Epithelial cell of esophagus (primary cell): ENCODE data around the gene ASB4.

Experiments
- DNase-seq: peaks from one replicate; pipeline ENCODE4 v3.0.0; 2010; ENCODE audit warnings: low read depth
- H3K4me3 ChIP-seq: 2 replicates; pipeline ENCODE4 v1.5.1; 2011; ENCODE audit warnings: mild to moderate bottlenecking, low read length, control low read depth
- TF ChIP-seq, protein P1 (sequence below): IDR thresholded peaks from 2 replicates; pipeline ENCODE4 v1.5.1; 2011; ENCODE audit warnings: low read depth, mild to moderate bottlenecking, low read length, control low read depth, inconsistent platforms; ENCODE audit not compliant: insufficient read depth; ENCODE audit errors: missing control alignments

The ASB4 gene

GRCh38 chr7:95527033-95527775 lies 41.5 kb downstream of the ASB4 start:
- no peak overlapping the region for H3K4me3 ChIP-seq
- TF ChIP-seq, protein P1, sequence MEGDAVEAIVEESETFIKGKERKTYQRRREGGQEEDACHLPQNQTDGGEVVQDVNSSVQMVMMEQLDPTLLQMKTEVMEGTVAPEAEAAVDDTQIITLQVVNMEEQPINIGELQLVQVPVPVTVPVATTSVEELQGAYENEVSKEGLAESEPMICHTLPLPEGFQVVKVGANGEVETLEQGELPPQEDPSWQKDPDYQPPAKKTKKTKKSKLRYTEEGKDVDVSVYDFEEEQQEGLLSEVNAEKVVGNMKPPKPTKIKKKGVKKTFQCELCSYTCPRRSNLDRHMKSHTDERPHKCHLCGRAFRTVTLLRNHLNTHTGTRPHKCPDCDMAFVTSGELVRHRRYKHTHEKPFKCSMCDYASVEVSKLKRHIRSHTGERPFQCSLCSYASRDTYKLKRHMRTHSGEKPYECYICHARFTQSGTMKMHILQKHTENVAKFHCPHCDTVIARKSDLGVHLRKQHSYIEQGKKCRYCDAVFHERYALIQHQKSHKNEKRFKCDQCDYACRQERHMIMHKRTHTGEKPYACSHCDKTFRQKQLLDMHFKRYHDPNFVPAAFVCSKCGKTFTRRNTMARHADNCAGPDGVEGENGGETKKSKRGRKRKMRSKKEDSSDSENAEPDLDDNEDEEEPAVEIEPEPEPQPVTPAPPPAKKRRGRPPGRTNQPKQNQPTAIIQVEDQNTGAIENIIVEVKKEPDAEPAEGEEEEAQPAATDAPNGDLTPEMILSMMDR = peak; percentile 99
- DNase-seq = peak; percentile 60

DNA sequence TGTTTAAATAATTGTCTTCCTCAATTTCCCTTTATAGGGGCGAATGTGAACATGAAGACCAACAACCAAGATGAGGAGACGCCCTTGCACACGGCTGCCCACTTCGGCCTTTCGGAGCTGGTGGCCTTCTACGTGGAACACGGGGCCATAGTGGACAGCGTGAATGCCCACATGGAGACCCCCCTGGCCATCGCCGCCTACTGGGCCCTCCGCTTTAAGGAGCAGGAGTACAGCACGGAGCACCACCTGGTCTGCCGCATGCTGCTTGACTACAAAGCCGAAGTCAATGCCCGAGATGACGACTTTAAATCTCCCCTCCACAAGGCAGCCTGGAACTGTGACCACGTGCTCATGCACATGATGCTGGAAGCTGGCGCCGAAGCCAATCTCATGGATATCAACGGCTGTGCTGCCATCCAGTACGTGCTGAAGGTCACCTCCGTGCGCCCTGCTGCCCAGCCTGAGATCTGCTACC lies 42.1 kb downstream of the ASB4 start:
- no peak overlapping the region for H3K4me3 ChIP-seq
- TF ChIP-seq, protein P1 = no peak
- no peak for DNase-seq

- no peak for DNase-seq
- H3K4me3 ChIP-seq = no peak overlapping the region
- TF ChIP-seq, protein P1 = no peak
Measured at GRCh38 chr7:95529701-95530100, 44.0 kb downstream of the ASB4 start.

GRCh38 chr7:95530881-95531280 lies 45.1 kb downstream of the ASB4 start:
- DNase-seq = no peak
- no peak overlapping the region for H3K4me3 ChIP-seq
- TF ChIP-seq, protein P1 = no peak

GRCh38 chr7:95531605-95532219 lies 46.0 kb downstream of the ASB4 start:
- no peak for DNase-seq
- H3K4me3 ChIP-seq = no peak overlapping the region
- TF ChIP-seq, protein P1 = peak; percentile 12

GRCh38 chr7:95534796-95535195 lies 49.1 kb downstream of the ASB4 start:
- TF ChIP-seq, protein P1 = no peak
- H3K4me3 ChIP-seq = no peak overlapping the region
- no peak for DNase-seq
